ENCODE measurements around the gene DLX3.

The DLX3 gene

DNA sequence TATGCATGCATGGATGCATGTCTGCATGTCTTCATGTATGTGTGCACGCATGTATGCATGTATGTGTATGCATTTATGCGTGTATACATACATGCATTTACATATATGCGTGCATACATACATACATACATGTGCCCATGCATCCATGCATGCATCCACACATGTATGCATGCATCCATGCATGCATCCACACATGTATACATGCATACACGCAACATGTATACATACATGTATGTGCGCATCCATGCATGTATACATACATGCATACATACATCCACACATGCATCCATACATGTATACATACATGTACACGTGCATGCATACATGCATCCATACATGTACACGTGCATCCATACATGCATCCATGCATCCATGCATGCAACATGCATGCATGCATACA, 29.8 kb upstream of the DLX3 start:
- TF ChIP-seq NFIC (IDR thresholded peaks at IDR 0.05), result no peak
- no peak for TF ChIP-seq TAF1 (IDR thresholded peaks at IDR 0.05; ENCODE audit: low read depth)
- TF ChIP-seq ZBTB7A (IDR thresholded peaks at IDR 0.05; ENCODE audit: low read depth), result no peak
- no peak for TF ChIP-seq CEBPB (IDR thresholded peaks at IDR 0.05)
- no peak for TF ChIP-seq FOXM1 (IDR thresholded peaks at IDR 0.05; ENCODE audit: borderline replicate concordance, low read depth)
- TF ChIP-seq MAX (IDR thresholded peaks at IDR 0.05), result no peak
- TF ChIP-seq EP300 (IDR thresholded peaks at IDR 0.05; ENCODE audit: borderline replicate concordance), result no peak
- TF ChIP-seq RAD21 (IDR thresholded peaks at IDR 0.05; ENCODE audit: low read depth), result no peak
- no peak for TF ChIP-seq YY1 (IDR thresholded peaks at IDR 0.05; ENCODE audit: low read depth)
- no peak for TF ChIP-seq TCF12 (IDR thresholded peaks at IDR 0.05; ENCODE audit: low read depth)

DNA sequence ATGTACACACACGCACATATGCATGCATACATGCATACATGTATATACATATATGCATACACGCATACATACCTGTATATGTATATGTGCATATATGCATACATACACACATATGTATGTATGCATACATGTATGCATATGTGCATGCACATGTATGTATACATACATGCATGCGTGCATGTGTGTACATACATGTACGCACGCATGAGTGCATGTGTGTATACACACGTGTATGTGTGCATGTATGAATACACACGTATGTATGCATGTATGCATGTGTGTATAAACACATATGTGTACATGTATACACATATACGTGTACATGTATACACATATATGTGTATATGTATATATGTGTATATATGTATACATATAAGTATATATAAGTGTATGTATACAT, 28.5 kb upstream of the DLX3 start:
- TF ChIP-seq MAX (IDR thresholded peaks at IDR 0.05), result no peak
- no peak for TF ChIP-seq FOXM1 (IDR thresholded peaks at IDR 0.05; ENCODE audit: borderline replicate concordance, low read depth)
- TF ChIP-seq ZBTB7A (IDR thresholded peaks at IDR 0.05; ENCODE audit: low read depth), result no peak
- no peak for TF ChIP-seq RAD21 (IDR thresholded peaks at IDR 0.05; ENCODE audit: low read depth)
- TF ChIP-seq YY1 (IDR thresholded peaks at IDR 0.05; ENCODE audit: low read depth), result no peak
- no peak for TF ChIP-seq TEAD4 (IDR thresholded peaks at IDR 0.05)

DNA sequence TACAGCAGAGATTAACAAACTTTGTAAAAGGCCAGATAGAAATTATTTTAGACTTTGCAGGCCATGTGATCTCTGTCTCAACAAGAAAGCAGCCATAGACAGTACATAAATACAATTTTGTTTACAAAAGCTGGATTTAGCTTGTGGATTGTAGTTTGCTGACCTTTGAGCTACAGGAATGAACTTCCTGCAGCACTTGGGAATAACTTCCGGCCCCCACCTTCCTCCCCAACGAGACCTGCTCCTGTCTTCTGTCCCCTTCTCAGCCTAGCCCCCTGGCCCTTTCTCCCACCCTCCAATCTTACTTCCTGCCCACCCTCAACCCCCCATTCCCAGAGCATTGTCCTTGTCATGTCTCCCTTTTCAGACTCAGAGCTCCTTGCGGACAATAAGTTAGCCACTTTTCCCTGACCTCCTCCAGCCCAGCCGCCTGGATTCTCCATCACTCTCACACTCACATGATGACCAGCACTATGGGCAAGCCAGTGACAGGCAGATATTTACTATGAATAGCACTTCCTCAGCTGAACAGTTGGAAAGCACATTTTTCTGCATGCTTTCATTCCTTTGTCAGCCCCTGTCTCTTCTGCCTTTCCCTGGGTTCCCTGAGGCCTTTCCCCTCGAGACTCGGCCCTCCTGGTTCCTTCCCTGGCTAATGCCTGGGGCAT, 27.6 kb upstream of the DLX3 start:
- TF ChIP-seq TEAD4 (IDR thresholded peaks at IDR 0.05) (no peak), TAF1 (IDR thresholded peaks at IDR 0.05; ENCODE audit: low read depth) (no peak), EP300 (IDR thresholded peaks at IDR 0.05; ENCODE audit: borderline replicate concordance) (no peak), CEBPB (IDR thresholded peaks at IDR 0.05) (no peak), FOXM1 (IDR thresholded peaks at IDR 0.05; ENCODE audit: borderline replicate concordance, low read depth) (no peak)
- TF ChIP-seq, protein P1, sequence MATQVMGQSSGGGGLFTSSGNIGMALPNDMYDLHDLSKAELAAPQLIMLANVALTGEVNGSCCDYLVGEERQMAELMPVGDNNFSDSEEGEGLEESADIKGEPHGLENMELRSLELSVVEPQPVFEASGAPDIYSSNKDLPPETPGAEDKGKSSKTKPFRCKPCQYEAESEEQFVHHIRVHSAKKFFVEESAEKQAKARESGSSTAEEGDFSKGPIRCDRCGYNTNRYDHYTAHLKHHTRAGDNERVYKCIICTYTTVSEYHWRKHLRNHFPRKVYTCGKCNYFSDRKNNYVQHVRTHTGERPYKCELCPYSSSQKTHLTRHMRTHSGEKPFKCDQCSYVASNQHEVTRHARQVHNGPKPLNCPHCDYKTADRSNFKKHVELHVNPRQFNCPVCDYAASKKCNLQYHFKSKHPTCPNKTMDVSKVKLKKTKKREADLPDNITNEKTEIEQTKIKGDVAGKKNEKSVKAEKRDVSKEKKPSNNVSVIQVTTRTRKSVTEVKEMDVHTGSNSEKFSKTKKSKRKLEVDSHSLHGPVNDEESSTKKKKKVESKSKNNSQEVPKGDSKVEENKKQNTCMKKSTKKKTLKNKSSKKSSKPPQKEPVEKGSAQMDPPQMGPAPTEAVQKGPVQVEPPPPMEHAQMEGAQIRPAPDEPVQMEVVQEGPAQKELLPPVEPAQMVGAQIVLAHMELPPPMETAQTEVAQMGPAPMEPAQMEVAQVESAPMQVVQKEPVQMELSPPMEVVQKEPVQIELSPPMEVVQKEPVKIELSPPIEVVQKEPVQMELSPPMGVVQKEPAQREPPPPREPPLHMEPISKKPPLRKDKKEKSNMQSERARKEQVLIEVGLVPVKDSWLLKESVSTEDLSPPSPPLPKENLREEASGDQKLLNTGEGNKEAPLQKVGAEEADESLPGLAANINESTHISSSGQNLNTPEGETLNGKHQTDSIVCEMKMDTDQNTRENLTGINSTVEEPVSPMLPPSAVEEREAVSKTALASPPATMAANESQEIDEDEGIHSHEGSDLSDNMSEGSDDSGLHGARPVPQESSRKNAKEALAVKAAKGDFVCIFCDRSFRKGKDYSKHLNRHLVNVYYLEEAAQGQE (IDR thresholded peaks at IDR 0.05; ENCODE audit: low read depth), result no peak

DNA sequence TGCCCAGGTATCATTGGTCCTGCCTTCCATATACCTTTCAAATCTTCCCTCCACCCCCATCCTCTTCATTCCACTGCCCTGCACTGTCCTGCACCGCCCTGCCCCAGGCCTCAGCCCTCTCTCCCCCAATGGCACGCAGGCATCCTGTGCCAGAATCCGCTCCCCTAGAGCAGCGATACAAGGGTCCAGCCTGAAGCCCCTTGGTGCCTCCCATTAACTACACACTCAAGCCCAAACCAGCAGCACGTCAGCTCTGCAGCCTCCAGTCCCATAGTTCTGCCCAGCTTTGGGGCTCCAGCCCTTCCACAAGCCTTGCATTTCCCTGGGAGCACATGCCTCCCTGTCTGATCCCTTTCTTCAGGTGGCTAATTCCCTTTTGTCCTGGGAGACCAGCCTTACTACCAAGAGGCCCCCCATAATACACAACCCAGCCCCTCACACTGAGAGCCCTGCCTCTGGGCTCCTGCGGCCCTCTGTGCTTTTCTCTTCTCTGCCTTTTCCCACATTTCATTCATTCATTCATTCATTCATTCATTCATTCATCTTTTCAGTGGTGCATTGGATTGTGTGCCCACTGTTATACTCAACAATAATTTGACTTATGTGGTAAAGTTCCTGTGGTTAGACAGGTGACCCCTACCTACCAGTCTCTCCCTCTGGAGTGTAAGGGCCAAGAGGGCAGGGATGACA, 26.8 kb upstream of the DLX3 start:
- TF ChIP-seq RAD21 (IDR thresholded peaks at IDR 0.05; ENCODE audit: low read depth) (no peak), CEBPB (IDR thresholded peaks at IDR 0.05) (no peak), CREB1 (IDR thresholded peaks at IDR 0.05; ENCODE audit: low read depth) (no peak), YY1 (IDR thresholded peaks at IDR 0.05; ENCODE audit: low read depth) (no peak), TAF1 (IDR thresholded peaks at IDR 0.05; ENCODE audit: low read depth) (no peak), TCF12 (IDR thresholded peaks at IDR 0.05; ENCODE audit: low read depth) (no peak), EP300 (IDR thresholded peaks at IDR 0.05; ENCODE audit: borderline replicate concordance) (no peak), NFIC (IDR thresholded peaks at IDR 0.05) (no peak), MAX (IDR thresholded peaks at IDR 0.05) (no peak), EGR1 (IDR thresholded peaks at IDR 0.05) (no peak), ZBTB7A (IDR thresholded peaks at IDR 0.05; ENCODE audit: low read depth) (no peak), FOXM1 (IDR thresholded peaks at IDR 0.05; ENCODE audit: borderline replicate concordance, low read depth) (no peak), TEAD4 (IDR thresholded peaks at IDR 0.05) (no peak)
- TF ChIP-seq, protein P1 (IDR thresholded peaks at IDR 0.05; ENCODE audit: low read depth), result no peak
- TF ChIP-seq, protein P2, sequence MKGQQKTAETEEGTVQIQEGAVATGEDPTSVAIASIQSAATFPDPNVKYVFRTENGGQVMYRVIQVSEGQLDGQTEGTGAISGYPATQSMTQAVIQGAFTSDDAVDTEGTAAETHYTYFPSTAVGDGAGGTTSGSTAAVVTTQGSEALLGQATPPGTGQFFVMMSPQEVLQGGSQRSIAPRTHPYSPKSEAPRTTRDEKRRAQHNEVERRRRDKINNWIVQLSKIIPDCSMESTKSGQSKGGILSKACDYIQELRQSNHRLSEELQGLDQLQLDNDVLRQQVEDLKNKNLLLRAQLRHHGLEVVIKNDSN (IDR thresholded peaks at IDR 0.05), result no peak

GRCh38 chr17:50020841-50021599, 26.0 kb upstream of the DLX3 start:
- TF ChIP-seq NFIC (IDR thresholded peaks at IDR 0.05), result no peak
- TF ChIP-seq CREB1 (IDR thresholded peaks at IDR 0.05; ENCODE audit: low read depth), result no peak
- no peak for TF ChIP-seq TEAD4 (IDR thresholded peaks at IDR 0.05)
- TF ChIP-seq, protein P2 (IDR thresholded peaks at IDR 0.05), result no peak
- no peak for TF ChIP-seq EGR1 (IDR thresholded peaks at IDR 0.05)

Data from Ishikawa (cell line).